Tibial nerve (tissue), 4 donors: ENCODE data around the gene ABCF2. TPM values are rescaled to one million over a fixed set of nuclear protein-coding genes. Genes with fewer than 3 reads are reported as not detected.

ENCODE experiments used
- DNase-seq, 2 donors: peaks; one replicate each; pipeline ENCODE4 v3.0.0-alpha.2; 2019; ENCODE audit warnings: low spot score in 2 of 2
- H3K27ac ChIP-seq, 4 donors: fragments of 200-600 bp; sonication (generic) in 3 of 4; one replicate each; pipeline ENCODE4 v1.5.1; 2017 to 2019; ENCODE audit warnings: mild to moderate bottlenecking in 1 of 4
- H3K27me3 ChIP-seq, 2 donors: fragments of 200-600 bp; sonication (generic) in 1 of 2; one replicate each; pipeline versions ENCODE4 v1.5.1 to v1.6.0; 2017 to 2019
- H3K36me3 ChIP-seq, 3 donors: fragments of 200-600 bp; sonication (generic); one replicate each; pipeline ENCODE4 v1.5.1; 2018 to 2019
- H3K4me1 ChIP-seq, 4 donors: fragments of 200-600 bp; sonication (generic) in 3 of 4; one replicate each; pipeline ENCODE4 v1.5.1; 2017 to 2019
- H3K4me3 ChIP-seq, 4 donors: fragments of 200-600 bp; sonication (generic) in 3 of 4; one replicate each; pipeline ENCODE4 v1.5.1; 2017 to 2019; ENCODE audit warnings: mild to moderate bottlenecking in 1 of 4, moderate library complexity in 1 of 4
- H3K9me3 ChIP-seq, 4 donors: fragments of 200-600 bp; sonication (generic) in 3 of 4; one replicate each; pipeline ENCODE4 v1.5.1; 2017 to 2019
- EP300 ChIP-seq, 2 donors: sonication (generic); formaldehyde crosslinking; IDR thresholded peaks; one replicate each; pipeline ENCODE4 v1.6.1; 2017; ENCODE audit warnings: antibody characterized with exemption in 2 of 2, mild to moderate bottlenecking in 1 of 2
- POLR2A ChIP-seq, 2 donors: fragments of 450-650 bp; IDR thresholded peaks; one replicate each; pipeline ENCODE4 v1.6.1; 2017; ENCODE audit warnings: antibody characterized with exemption in 2 of 2, mild to moderate bottlenecking in 2 of 2, moderate library complexity in 2 of 2
- WGBS, 2 donors: methylation state at CpG; one replicate each; pipeline ENCODE4 v1.1.5; 2018; 5-methylcytosine and 5-hydroxymethylcytosine counted together
- total RNA-seq, 4 donors: library from RNA; depleted of rRNA; stranded (reverse); fragments of >200 nt; gene quantifications; one replicate each; pipeline ENCODE4 v1.1.0, GENCODE V29; 2016
- TF ChIP-seq, protein P1 (sequence below), 5 experiments: fragments of 200-600 bp in 3 of 5; fragments of 450-650 bp in 2 of 5; sonication (generic) in 3 of 5; IDR thresholded peaks; one replicate each; pipeline ENCODE4 v1.5.1; 2016 to 2019; ENCODE audit warnings: antibody characterized with exemption in 5 of 5, mild to moderate bottlenecking in 3 of 5, moderate library complexity in 2 of 5

ABCF2 gene
- total RNA-seq, 4 donors from 2014 or later, result 34.3 to 72.9 (median 34.9) TPM

DNA sequence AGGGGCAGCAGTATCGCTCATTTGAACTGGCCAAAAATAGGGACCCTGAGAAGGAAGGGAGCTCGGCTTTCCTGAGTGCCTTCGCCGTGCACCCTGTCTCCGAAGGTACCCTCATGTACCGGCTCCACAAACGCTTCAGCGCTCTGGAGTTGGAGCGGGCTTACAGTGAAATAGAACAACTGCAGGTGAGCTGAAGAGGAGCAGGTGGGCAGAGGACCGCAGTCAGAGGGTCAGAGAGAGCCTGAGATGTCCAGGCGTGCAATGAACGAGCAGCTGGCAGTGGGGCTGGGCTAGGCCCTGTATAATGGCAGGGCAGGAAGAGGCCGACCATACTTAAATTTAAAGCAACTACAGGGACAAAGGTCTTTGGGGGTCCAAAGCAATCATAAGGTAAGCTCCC is 9.4 kb upstream of the ABCF2 start:
- Histone ChIP-seq H3K9me3 (no peaks in the 10 kb centered on the region), H3K27ac (no peak overlapping the region), H3K27me3 (no peaks in the 10 kb centered on the region), H3K4me1 (peaks cover 0 to 35% (median 19%) of the 10 kb centered on the region in 4 donors), H3K4me3 (no peak overlapping the region), H3K36me3 (peaks cover 0 to 68% (median 13%) of the 10 kb centered on the region in 3 donors)
- TF ChIP-seq POLR2A (IDR thresholded peaks at IDR 0.05) (no peak), EP300 (IDR thresholded peaks at IDR 0.05) (no peak)
- TF ChIP-seq, protein P1, sequence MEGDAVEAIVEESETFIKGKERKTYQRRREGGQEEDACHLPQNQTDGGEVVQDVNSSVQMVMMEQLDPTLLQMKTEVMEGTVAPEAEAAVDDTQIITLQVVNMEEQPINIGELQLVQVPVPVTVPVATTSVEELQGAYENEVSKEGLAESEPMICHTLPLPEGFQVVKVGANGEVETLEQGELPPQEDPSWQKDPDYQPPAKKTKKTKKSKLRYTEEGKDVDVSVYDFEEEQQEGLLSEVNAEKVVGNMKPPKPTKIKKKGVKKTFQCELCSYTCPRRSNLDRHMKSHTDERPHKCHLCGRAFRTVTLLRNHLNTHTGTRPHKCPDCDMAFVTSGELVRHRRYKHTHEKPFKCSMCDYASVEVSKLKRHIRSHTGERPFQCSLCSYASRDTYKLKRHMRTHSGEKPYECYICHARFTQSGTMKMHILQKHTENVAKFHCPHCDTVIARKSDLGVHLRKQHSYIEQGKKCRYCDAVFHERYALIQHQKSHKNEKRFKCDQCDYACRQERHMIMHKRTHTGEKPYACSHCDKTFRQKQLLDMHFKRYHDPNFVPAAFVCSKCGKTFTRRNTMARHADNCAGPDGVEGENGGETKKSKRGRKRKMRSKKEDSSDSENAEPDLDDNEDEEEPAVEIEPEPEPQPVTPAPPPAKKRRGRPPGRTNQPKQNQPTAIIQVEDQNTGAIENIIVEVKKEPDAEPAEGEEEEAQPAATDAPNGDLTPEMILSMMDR (IDR thresholded peaks at IDR 0.05), result no peak
- 85 to 87% methylated on average over 13 of the region's 13 CpGs for WGBS, 2 donors
- DNase-seq, result no peak

DNA sequence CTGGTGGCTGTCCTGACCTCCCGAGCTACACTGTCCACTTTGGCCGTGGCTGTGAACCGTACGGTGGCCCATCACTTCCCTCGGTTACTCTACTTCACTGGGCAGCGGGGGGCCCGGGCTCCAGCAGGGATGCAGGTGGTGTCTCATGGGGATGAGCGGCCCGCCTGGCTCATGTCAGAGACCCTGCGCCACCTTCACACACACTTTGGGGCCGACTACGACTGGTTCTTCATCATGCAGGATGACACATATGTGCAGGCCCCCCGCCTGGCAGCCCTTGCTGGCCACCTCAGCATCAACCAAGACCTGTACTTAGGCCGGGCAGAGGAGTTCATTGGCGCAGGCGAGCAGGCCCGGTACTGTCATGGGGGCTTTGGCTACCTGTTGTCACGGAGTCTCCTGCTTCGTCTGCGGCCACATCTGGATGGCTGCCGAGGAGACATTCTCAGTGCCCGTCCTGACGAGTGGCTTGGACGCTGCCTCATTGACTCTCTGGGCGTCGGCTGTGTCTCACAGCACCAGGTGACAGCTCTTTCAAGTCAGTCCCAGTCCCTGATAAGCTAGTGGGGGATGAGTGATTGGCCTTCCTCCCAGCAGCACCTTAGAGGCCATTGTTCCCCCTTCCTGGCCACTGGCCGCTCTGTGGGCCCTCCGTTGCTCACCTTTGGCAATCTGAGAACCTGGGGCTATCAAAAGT is 8.2 kb upstream of the ABCF2 start:
- no peaks in the 10 kb centered on the region for H3K9me3 ChIP-seq
- no peak overlapping the region for H3K27ac ChIP-seq
- no peak overlapping the region for H3K4me3 ChIP-seq
- H3K27me3 ChIP-seq, result no peaks in the 10 kb centered on the region
- no peak for TF ChIP-seq POLR2A (IDR thresholded peaks at IDR 0.05)
- no peak for TF ChIP-seq EP300 (IDR thresholded peaks at IDR 0.05)
- TF ChIP-seq, protein P1 (IDR thresholded peaks at IDR 0.05), result no peak
- no peak for DNase-seq
- 88 to 92% methylated on average over 18 to 28 of the region's 28 CpGs for WGBS, 2 donors
- peaks cover 0 to 36% (median 19%) of the 10 kb centered on the region in 4 donors for H3K4me1 ChIP-seq
- peaks cover 0 to 56% (median 13%) of the 10 kb centered on the region in 3 donors for H3K36me3 ChIP-seq

DNA sequence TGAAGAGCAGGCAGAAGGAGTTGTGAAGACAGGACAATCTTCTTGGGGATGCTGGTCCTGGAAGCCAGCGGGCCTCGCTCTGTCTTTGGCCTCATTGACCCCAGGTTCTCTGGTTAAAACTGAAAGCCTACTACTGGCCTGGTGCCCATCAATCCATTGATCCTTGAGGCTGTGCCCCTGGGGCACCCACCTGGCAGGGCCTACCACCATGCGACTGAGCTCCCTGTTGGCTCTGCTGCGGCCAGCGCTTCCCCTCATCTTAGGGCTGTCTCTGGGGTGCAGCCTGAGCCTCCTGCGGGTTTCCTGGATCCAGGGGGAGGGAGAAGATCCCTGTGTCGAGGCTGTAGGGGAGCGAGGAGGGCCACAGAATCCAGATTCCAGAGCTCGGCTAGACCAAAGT is 6.8 kb upstream of the ABCF2 start:
- peak overlapping the region in 2 of 4 donors; percentile 84 to 85 for H3K27ac ChIP-seq
- peak overlapping the region in 1 of 4 donors; percentile 86 for H3K4me3 ChIP-seq
- TF ChIP-seq EP300 (IDR thresholded peaks at IDR 0.05), result no peak
- no peak for TF ChIP-seq POLR2A (IDR thresholded peaks at IDR 0.05)
- TF ChIP-seq, protein P1 (IDR thresholded peaks at IDR 0.05), result no peak
- no peak for DNase-seq
- WGBS, 2 donors, result 63 to 71% methylated on average over 5 to 8 of the region's 9 CpGs
- H3K4me1 ChIP-seq, result peaks cover 0 to 36% (median 19%) of the 10 kb centered on the region in 4 donors
- no peaks in the 10 kb centered on the region for H3K9me3 ChIP-seq
- H3K36me3 ChIP-seq, result peaks cover 0 to 42% (median 10%) of the 10 kb centered on the region in 3 donors
- H3K27me3 ChIP-seq, result no peaks in the 10 kb centered on the region

DNA sequence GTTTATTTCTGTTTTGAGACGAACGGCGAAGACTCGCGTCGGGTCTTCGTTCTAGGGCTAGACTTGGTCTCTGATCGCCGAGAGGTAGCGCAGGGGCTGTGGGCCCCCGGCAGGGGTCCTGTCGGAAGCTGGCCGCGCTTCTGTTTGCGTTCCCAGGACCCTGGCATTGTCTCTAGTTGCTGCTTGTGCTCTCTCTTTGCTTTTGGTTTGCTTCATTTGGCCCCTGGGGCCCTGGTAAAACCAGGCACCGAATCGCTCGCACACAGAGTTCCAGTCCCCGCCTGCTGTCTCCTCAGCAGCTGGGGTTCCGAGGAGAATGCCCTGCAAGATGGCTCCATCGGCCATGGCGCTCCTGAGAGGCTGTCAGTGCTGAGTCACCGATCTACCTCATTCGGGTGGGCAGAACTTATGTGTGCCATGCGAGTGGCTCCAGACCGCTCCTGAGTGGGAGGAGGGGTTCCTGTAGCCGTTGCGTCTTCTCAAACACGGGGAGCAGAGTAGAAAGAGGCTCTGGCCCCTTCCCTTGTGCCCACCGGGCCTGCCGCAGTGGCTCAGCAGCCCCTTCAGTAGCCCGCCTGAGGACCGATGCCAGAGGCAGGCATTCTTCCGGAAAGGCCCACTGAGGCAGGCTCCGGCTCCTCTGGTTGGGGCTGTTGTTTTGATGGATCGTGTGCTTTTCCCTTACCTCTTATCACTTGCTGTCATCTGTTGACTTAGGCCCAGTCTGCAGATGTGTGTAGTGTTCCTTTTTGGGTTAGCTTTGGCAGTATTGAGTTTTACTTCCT is 6.1 kb upstream of the ABCF2 start:
- 7% methylated on average over 20 to 36 of the region's 36 CpGs for WGBS, 2 donors
- no peak for DNase-seq

More for the DNA sequence above, 6.1 kb upstream of the ABCF2 start:
- peak overlapping the region in 3 of 4 donors; percentile 84 to 86 (median 85) for H3K27ac ChIP-seq
- peaks cover 0 to 38% (median 19%) of the 10 kb centered on the region in 4 donors for H3K4me1 ChIP-seq
- H3K4me3 ChIP-seq, result peak overlapping the region; percentile 57 to 99 (median 92)
- peaks cover 0 to 35% (median 10%) of the 10 kb centered on the region in 3 donors for H3K36me3 ChIP-seq
- H3K9me3 ChIP-seq, result no peaks in the 10 kb centered on the region
- no peak for TF ChIP-seq EP300 (IDR thresholded peaks at IDR 0.05)
- TF ChIP-seq POLR2A (IDR thresholded peaks at IDR 0.05), result no peak
- TF ChIP-seq, protein P1 (IDR thresholded peaks at IDR 0.05), result no peak
- H3K27me3 ChIP-seq, result no peaks in the 10 kb centered on the region
